Cortex of kidney (tissue), 1 donor: ENCODE results near the gene RAB43.
"Not testable (repeated sequence)": the region's sequence is repeated elsewhere in the genome, so short reads cannot be mapped to it uniquely, and the experiment has no call there.

Experiments
- DNase-seq: peaks from one replicate; lab custom pipeline; 2025; lab: John Stamatoyannopoulos, UW

RAB43 gene

GRCh38 chr3:129121792-129122411 lies at the start of gene RAB43:
TSS of gene RAB43 (minus strand) at chr3:129121804. CDS start at chr3:129121489, 315 bp downstream.
- peak; percentile 82 for DNase-seq

GRCh38 chr3:129166579-129167332 lies 45.2 kb upstream of the RAB43 start:
- no peak for DNase-seq

DNA sequence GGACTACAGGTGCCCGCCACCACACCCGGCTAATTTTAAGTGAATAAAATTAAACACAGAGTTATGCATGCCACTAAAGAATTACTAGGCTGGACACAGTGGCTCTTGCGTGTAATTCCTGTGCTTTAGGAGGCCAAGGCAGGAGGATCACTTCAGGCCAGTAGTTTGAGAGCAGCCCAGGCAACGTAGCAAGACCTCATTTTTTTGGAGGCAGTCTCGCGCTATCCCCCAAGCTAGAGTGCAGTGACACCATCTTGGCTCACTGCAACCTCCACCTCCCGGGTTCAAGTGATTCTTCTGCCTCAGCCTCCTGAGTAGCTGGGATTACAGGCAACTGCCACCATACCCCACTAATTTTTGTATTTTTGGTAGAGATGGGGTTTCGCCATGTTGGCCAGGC lies 44.0 kb upstream of the RAB43 start:
- not testable (repeated sequence) for DNase-seq

GRCh38 chr3:129164500-129164899 lies 42.9 kb upstream of the RAB43 start:
- no peak for DNase-seq

GRCh38 chr3:129162729-129163579 lies 41.4 kb upstream of the RAB43 start:
- DNase-seq = no peak

DNA sequence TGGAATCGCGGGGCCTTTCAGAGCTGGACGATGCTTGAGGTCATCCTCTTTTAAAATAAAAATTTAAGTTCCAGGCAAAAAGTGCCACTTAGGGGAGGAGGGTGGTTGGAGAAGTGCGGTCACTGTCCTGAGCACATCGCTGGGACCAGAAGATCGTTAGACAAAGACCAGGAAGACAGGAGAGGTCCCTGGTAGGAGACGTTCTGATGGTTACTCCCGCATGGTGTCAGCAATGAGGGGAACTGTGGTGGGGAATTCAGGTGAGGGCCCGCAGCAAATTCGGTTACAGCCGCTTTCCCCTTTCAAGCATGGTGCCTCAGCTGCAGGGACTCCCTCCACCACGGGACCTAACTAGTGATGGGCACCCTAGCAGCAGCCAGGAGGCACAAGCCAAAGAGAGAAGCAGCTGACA lies 40.3 kb upstream of the RAB43 start:
- no peak for DNase-seq

GRCh38 chr3:129160891-129161859 lies 39.6 kb upstream of the RAB43 start, which contains the start of gene ISY1:
TSS of gene ISY1 (minus strand) at chr3:129161063. CDS start at chr3:129160975, 88 bp downstream.
- no peak for DNase-seq

DNA sequence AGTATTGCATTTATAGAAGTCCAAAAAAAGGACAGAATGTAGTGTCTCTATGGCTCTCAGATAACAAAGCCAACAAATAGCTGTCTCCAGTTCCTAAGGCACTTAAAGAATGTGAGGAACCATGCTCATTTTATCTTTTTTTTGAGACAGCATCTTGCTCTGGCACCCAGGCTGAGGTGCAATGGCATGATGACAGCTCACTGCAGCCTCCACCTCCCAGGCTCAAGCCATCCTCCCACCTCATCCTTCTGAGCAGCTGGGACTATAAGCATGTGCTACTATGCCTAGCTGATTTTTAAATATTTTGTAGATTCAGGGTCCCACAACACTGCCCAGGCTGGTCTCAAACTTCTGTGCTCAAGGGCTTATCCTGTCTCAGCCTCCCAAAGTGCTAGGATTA lies 23.2 kb upstream of the RAB43 start:
- DNase-seq = no peak

DNA sequence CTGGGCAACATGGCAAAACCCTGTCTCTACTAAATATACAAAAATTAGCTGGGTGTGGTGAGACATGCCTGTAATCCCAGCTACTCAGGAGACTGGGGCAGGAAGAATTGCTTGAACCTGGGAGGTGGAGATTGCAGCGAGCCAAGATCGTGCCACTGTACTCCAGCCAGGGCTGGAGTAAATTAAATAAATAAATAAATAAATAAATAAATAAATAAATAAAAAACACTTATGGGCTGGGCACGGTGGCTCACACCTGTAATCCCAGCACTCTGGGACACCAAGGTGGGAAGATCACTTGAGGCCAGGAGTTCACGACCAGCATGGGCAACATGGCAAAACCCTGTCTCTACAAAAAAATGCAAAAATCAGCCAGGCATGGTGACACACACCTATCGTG lies 19.4 kb upstream of the RAB43 start:
- DNase-seq = not testable (repeated sequence)

DNA sequence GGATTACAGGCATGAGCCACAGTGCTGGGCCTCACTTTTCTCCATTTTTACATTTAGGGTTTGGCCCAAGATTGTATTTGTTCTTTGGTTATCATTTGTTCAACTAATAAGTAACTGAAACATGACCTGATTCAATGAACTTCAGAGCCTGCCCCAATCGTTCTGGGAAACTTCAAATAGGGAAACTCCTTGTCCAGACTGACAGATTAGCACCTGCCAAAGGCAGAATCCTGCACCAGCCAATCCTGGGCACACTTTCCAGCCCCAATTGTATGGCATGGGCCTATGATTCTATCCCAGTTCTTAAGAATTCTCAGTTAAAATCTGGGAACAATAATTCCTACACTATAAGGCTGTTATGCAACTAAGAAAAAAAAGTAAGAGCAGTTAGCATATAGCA lies 18.3 kb upstream of the RAB43 start:
- no peak for DNase-seq

DNA sequence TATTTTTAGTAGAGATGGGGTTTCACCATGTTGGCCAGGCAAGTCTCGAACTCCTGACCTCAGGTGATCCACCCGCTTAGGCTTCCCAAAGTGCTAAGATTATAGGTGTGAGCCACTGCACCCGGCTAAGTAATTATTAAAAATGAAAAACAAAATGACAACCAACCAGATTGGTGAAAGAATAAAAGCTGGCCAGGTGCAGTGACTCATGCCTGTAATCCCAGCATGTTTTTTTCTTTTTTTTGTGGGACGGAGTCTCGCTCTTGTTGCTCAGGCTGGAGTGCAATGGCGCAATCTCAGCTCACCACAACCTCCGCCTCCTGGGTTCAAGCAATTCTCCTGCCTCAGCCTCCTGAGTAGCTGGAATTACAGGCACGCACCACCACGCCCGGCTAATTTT lies 14.7 kb upstream of the RAB43 start:
- not testable (repeated sequence) for DNase-seq

DNA sequence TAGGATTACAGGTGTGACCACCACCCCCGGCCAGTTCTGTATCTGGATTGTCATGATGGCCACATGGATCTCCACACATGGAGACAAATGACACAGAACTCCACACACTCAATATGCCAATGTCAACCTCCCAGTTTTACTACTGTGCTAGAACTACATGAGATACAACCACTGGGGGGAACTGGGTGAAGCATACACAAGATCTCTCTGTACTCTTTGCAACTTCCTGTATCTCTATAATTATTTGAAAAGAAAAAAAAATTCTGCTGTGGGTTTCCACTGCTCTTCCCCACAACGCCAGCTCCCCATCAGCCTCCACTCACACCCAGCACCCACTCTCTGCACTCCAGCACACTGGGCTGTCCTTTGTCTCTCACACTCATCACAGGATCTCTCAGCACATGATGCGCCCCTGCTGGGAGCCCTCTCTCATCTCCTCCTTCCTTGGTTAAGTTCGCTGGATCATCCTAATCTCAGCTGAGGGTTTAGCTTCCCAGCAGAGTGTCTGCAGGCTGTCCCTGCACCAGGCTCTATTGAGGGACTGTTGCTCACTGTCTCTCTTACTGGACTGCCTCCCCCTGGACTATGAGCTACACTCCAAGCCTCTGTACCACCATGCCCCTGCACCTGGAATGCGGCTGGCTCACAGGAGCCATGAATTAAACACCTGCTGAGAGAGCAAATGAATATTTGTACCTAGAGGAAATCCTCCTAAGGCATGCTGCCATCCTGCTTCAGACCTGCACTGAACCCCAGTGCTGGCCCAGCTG lies 10.7 kb upstream of the RAB43 start:
- DNase-seq = no peak

DNA sequence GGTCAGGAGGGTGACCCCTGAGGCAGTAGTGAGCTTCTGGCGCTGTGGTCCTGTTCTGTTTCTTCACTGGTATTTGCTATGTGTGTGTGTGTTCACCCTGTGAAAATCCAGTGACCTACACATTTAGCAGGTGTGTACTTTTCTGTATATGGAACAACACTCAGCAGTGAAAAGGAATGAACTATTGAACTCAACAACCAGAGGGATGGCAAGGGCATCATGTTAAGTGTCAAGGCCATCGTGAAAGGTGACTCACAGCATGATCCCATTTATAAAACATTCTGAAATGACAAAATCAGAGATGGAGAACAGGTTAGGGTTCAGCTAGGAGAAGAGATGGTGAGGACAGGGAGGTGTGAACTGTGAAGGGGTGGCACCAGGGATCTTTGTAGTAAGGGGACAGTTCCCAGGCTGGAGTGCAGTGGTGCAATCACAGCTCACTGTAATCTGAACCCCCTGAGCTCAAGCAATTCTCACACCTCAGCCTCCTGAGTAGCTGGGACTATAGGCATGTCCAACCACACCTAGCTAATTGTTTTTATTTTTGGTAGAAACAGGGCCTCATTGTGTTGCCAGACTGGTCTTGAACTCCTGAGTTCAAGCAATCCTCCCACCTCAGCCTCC lies 10.0 kb upstream of the RAB43 start:
- DNase-seq = no peak

- DNase-seq = no peak
Observed at GRCh38 chr3:129130291-129130813, 8.7 kb upstream of the RAB43 start.

DNA sequence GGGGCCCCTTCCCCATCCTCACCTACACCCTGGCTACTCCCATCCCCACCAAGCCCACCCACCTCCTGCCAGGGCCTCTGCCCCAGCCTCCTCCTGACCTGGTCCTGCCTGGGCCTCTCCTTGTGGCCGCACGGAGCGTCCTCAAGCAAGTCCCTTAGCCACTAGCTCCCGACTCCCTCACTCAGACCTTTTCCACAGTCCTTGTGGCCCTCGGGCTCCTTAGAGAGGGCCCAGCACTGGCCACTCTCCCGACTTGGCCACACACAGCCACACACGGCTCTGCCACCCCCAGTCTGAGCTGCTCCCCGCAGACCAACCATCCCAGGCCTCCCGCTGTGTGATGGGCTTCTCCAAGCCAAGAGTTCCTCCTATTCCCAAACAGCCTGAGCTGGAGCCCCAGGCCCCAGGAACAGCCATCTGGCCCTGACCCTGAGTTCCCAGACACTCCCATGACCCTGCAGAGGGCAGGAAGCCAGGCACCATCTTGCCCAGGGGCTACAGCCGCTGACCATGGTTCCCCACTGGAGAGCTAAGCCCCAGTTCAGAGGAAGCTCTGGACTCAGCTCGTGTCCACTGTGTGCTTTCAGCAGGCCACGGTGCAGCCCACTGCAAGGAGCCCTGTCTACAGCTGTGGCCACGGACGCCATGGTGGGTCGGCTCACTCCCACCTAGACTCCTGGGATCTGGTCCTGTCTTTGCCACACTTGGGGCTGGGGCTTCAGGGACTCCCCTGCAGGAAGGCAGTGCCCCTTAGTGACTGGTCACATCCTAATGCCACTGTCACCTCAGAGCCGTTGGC lies 7.0 kb upstream of the RAB43 start:
- DNase-seq = no peak

DNA sequence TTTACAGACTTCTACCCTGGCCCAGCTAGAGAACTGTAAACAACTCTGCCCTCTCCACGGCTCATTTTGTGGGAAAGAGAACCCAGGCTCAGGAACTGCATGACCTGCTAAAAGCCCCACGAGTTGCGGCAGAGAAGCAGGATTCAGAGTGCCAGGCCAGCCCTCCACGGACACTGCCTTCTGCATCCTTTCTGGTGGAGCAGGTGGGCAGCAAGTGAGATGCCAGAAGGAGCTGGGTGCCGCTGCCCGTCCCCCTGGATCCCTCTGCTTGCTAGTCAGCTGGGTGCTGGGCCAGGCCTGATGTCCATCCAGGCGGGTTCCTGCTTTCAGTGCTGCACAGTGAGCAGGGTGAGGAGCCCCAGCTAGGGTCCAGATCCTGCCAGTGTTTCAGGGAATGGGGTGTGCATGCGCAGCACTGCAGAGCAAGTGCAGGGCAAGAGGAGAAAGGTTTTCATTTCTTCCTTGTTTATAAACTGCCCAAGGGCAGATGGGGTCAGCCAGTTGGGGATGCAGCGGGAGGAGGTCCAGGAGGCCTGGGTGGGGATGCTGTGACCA lies 5.2 kb upstream of the RAB43 start:
- DNase-seq = no peak

DNA sequence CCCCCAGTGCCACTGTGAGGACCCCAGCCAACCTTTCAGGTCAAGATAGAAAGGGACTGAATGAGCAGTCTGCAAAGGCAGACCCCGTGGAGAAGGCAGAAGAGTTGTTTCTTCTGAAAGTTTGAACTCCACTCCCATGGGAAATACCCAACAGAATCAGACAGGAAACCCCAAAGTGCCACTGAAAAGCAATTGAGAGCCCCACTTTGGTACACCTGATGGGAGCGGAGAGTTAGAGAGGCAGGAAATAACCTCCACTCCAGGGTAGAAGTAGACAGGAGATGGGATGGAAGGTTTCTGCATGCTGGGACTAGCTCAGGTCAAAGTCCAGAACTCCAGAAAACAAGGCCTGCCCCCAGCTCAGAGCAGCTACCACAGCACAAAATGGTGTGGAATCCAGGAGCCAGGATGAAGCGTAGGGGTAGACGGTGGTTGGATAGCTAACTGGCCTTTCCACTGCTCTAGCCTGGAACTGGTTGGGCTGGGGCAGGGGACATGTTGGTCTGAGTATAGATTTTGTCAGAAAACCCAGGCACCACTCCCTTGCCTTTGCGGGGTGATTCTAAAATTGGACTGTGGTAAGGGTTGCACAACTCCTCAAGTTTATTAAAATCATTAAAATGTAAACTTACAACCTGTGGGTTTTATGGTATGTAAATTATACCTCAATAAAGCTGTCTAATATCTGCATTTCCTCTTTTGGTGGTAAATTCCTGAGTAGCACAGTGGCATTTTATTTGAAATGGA lies 1.9 kb upstream of the RAB43 start:
- DNase-seq = no peak

DNA sequence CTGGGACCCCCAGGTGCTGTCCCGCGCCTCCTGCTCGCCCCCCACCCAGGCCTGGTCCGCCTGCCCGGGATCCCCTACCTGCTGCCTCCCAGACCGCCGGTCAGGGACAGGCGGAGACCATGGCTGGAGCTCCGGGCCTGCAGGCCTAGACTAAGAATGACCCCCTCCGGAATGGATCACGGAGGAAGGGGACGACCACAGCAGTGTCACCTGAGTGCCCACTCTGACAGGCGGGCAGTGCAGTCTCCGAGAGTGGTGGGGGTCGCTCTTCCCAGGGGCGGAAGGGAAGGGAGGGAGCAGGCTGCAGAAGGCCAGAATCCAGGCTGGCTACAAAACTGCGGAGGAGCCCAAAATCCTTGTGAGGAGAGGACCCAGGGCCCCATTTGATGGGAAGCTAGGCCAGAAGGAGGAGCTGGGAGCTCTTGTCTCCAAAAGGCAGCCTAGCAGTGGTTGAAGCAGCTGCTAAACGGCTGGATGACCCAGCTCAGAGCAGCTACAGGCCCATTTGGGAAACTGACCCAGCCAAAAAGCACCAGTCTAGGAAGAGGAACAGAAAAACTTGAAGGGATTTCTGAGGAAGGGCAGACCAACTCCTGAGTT lies 908 bp upstream of the RAB43 start:
- DNase-seq = no peak
